ENCODE data around the gene ITGB5.

- TF ChIP-seq, protein P1, sequence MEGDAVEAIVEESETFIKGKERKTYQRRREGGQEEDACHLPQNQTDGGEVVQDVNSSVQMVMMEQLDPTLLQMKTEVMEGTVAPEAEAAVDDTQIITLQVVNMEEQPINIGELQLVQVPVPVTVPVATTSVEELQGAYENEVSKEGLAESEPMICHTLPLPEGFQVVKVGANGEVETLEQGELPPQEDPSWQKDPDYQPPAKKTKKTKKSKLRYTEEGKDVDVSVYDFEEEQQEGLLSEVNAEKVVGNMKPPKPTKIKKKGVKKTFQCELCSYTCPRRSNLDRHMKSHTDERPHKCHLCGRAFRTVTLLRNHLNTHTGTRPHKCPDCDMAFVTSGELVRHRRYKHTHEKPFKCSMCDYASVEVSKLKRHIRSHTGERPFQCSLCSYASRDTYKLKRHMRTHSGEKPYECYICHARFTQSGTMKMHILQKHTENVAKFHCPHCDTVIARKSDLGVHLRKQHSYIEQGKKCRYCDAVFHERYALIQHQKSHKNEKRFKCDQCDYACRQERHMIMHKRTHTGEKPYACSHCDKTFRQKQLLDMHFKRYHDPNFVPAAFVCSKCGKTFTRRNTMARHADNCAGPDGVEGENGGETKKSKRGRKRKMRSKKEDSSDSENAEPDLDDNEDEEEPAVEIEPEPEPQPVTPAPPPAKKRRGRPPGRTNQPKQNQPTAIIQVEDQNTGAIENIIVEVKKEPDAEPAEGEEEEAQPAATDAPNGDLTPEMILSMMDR (IDR thresholded peaks at IDR 0.05): no peak
- no peak for TF ChIP-seq EZH2 (IDR thresholded peaks at IDR 0.05; ENCODE audit: borderline replicate concordance, insufficient read depth, low read depth, low read length, poor library complexity, severe bottlenecking)
These were observed 135.1 kb downstream of the ITGB5 start for GRCh38 chr3:124752051-124752450.
